ENCODE results near the gene RPL15. TPM values are rescaled to one million over a fixed set of nuclear protein-coding genes. Genes with fewer than 3 reads are reported as not detected.
A peak's percentile ranks its signal among the peaks of the same experiment; 100 is the strongest.

Gene RPL15
- total and polyA plus RNA-seq, 2 of the 13 experiments (the other 11 are each of a cell fraction or from before 2014, with no cell fraction given), result 1,297 to 3,693 TPM

GRCh38 chr3:23916152-23916885 lies 613 bp upstream of the RPL15 start (continued):
- TF ChIP-seq PRDM10 (CRISPR knock-in tag; IDR thresholded peaks at IDR 0.05; ENCODE audit: low read depth) (no peak), ZNF766 (CRISPR knock-in tag; IDR thresholded peaks at IDR 0.05; ENCODE audit: borderline replicate concordance) (no peak; the same call in 1 of the 2 replicates), HMG20A (CRISPR knock-in tag; IDR thresholded peaks at IDR 0.05; ENCODE audit: borderline replicate concordance) (no peak), ZNF513 (CRISPR knock-in tag; conservative IDR thresholded peaks at IDR 0.05) (no peak), CREB1 (IDR thresholded peaks at IDR 0.05) (no peak), CREB1 (CRISPR knock-in tag; IDR thresholded peaks at IDR 0.05) (no peak), MNT (IDR thresholded peaks at IDR 0.05) (no peak), NCOR1 (IDR thresholded peaks at IDR 0.05; ENCODE audit: borderline replicate concordance, low read length) (no peak), ZNF263 (CRISPR knock-in tag; IDR thresholded peaks at IDR 0.05) (no peak), SMARCE1 (IDR thresholded peaks at IDR 0.05; ENCODE audit: borderline replicate concordance) (no peak), ATF6 (CRISPR knock-in tag; conservative IDR thresholded peaks at IDR 0.05) (no peak), STAT5B (CRISPR knock-in tag; IDR thresholded peaks at IDR 0.05) (no peak), NR3C1 (CRISPR knock-in tag; IDR thresholded peaks at IDR 0.05) (no peak), YEATS4 (CRISPR knock-in tag; IDR thresholded peaks at IDR 0.05; ENCODE audit: borderline replicate concordance) (no peak), ZNF678 (CRISPR knock-in tag; IDR thresholded peaks at IDR 0.05) (0 out of 2 replicates have a peak, but pooled peaks have one; percentile 9), CBX1 (IDR thresholded peaks at IDR 0.05; ENCODE audit: low read depth) (no peak), MBD4 (IDR thresholded peaks at IDR 0.05; ENCODE audit: borderline replicate concordance, low read length) (no peak), TCF7L2 (IDR thresholded peaks at IDR 0.05; ENCODE audit: low read depth, low read length) (no peak), ZNF282 (IDR thresholded peaks at IDR 0.05; ENCODE audit: partially characterized antibody) (no peak)
